PC-3 (cell line): ENCODE results near the gene ARV1. TPM values are rescaled to one million over a fixed set of nuclear protein-coding genes. Genes with fewer than 3 reads are reported as not detected.
"Not testable (repeated sequence)": the region's sequence is repeated elsewhere in the genome, so short reads cannot be mapped to it uniquely, and the experiment has no call there.

ENCODE experiments used
- ATAC-seq: fragments of 200-7000 bp; cut with Tn5 transposase; 2 replicates; pipeline ENCODE4 v1.9.1; 2020; ENCODE audit warnings: mild to moderate bottlenecking, moderate library complexity
- BruUV-seq: library from RNA; stranded (reverse); fragments of 400-500 nt; replicated peaks from 2 replicates; lab custom pipeline; 2021; lab: Mats Ljungman, UMichigan
- CTCF ChIA-PET: fragments of 300-600 bp; sonication (Branson Sonifier 250); formaldehyde crosslinking; loops from one replicate; lab custom pipeline; 2022; ENCODE audit warnings: antibody characterized with exemption; lab: Charles Lee
- POLR2A ChIA-PET: fragments of 300-600 bp; sonication (Branson Sonifier 250); formaldehyde crosslinking; loops from one replicate; lab custom pipeline; 2022; ENCODE audit warnings: antibody characterized with exemption; ENCODE audit not compliant: unreplicated experiment; lab: Charles Lee
- DNase-seq: peaks from one replicate; pipeline ENCODE4 v3.0.0-alpha.2; 2015
- H2AFZ ChIP-seq: fragments of 300-600 bp; sonication (generic); 2 replicates; pipeline ENCODE4 v1.6.0; 2016; ENCODE audit warnings: antibody characterized with exemption, low read length
- H3F3A ChIP-seq: fragments of 300-600 bp; sonication (generic); one replicate; pipeline ENCODE4 v1.6.0; 2017; ENCODE audit warnings: antibody characterized with exemption, low read length, control low read depth, mild to moderate bottlenecking; ENCODE audit not compliant: unreplicated experiment
- H3K27ac ChIP-seq: fragments of 300-600 bp; sonication (generic); 2 replicates; pipeline ENCODE4 v1.5.1; 2016; ENCODE audit warnings: mild to moderate bottlenecking, low read length
- H3K27me3 ChIP-seq: fragments of 300-600 bp; sonication (generic); 2 replicates; pipeline ENCODE4 v1.6.1; 2016; ENCODE audit warnings: low read length, mixed read lengths
- H3K36me3 ChIP-seq: fragments of 300-600 bp; sonication (generic); 2 replicates; pipeline ENCODE4 v1.6.1; 2016; ENCODE audit warnings: low read depth, mixed run types, low read length, mixed read lengths
- H3K4me1 ChIP-seq: fragments of 300-600 bp; sonication (generic); 2 replicates; pipeline ENCODE4 v1.5.1; 2016; ENCODE audit warnings: low read length; ENCODE audit not compliant: insufficient read depth
- H3K4me2 ChIP-seq: fragments of 300-600 bp; sonication (generic); 2 replicates; pipeline ENCODE4 v1.6.0; 2016; ENCODE audit warnings: low read length
- H3K4me3 ChIP-seq: fragments of 300-600 bp; sonication (generic); 2 replicates; pipeline ENCODE4 v1.5.1; 2016; ENCODE audit warnings: mild to moderate bottlenecking, low read length, mixed read lengths
- H3K79me2 ChIP-seq: fragments of 300-600 bp; sonication (generic); 2 replicates; pipeline ENCODE4 v1.6.1; 2017; ENCODE audit warnings: low read length, mixed read lengths
- H3K9ac ChIP-seq: fragments of 300-600 bp; sonication (generic); 2 replicates; pipeline ENCODE4 v1.6.0; 2016; ENCODE audit warnings: mild to moderate bottlenecking, low read length
- H3K9me2 ChIP-seq: fragments of 300-600 bp; sonication (generic); replicated peaks from 2 replicates; pipeline ENCODE4 v1.6.1; 2016; ENCODE audit warnings: mixed run types, low read length, mixed read lengths
- H3K9me3 ChIP-seq: fragments of 300-600 bp; sonication (generic); 2 replicates; pipeline ENCODE4 v1.6.1; 2016; ENCODE audit warnings: low read length, mixed read lengths
- H4K20me1 ChIP-seq: fragments of 300-600 bp; sonication (generic); 2 replicates; pipeline ENCODE4 v1.6.1; 2016; ENCODE audit warnings: low read length, mixed read lengths
- EZH2 ChIP-seq: fragments of 300-600 bp; sonication (generic); IDR thresholded peaks from one replicate; pipeline ENCODE4 v1.6.1; 2017; ENCODE audit warnings: antibody characterized with exemption, mild to moderate bottlenecking, low read length; ENCODE audit not compliant: unreplicated experiment
- EZH2phosphoT487 ChIP-seq: fragments of 300-600 bp; sonication (generic); IDR thresholded peaks from 2 replicates; pipeline ENCODE4 v1.6.1; 2018; ENCODE audit warnings: mild to moderate bottlenecking, antibody characterized with exemption, low read length, borderline replicate concordance
- intact Hi-C: fragments of 100-400 bp; cut with micrococcal nuclease; formaldehyde crosslinking; loops from 2 replicates; pipeline ENCODE4 v1.9.0; 2023
- total RNA-seq: library from RNA; depleted of rRNA; stranded (reverse); fragments of >200 nt; gene quantifications from 2 replicates; pipeline ENCODE4 v1.2.3, GENCODE V29; 2014
- TF ChIP-seq, protein P1 (sequence below): fragments of 300-600 bp; sonication (generic); conservative IDR thresholded peaks from 2 replicates; pipeline ENCODE4 v1.5.1; 2017; ENCODE audit warnings: antibody characterized with exemption, low read depth, mild to moderate bottlenecking, low read length

The ARV1 gene
- total RNA-seq, 1 experiment from 2014 or later = 30.6 TPM

DNA sequence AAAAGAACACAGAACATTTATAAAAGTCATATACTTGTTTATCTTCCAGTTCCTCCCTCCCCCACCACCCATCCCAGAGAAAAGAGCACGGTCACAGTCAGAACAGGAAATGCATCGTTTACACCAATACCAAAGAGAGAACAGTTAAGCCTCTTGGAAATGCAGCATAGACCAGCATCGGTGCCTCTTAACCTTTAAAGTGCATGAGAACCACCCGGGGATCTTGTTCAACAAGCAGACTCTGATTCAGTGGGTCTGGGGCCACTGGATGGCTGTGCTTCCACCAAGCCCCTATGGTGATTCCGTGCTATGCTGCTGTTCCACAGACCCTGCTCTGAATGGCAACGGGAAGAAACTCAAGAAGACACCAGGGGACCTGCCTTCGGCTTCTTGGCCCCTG is 41.9 kb downstream of the ARV1 start:
- Histone ChIP-seq H3K9me3 (no peaks in the 10 kb centered on the region), H3K27ac (no peak overlapping the region), H3K9me2 (no peaks in the 10 kb centered on the region), H3F3A (no peaks in the 10 kb centered on the region), H3K4me3 (no peak overlapping the region), H3K27me3 (no peaks in the 10 kb centered on the region), H3K79me2 (no peaks in the 10 kb centered on the region), H3K4me2 (peak overlapping the region; percentile 70), H3K36me3 (no peaks in the 10 kb centered on the region), H2AFZ (peak overlapping the region; percentile 36; the same call in 1 of the 2 replicates), H3K4me1 (peaks cover 17% of the 10 kb centered on the region), H3K9ac (no peak overlapping the region), H4K20me1 (no peaks in the 10 kb centered on the region)
- intact Hi-C loops = no loop called here
- CTCF ChIA-PET = no interaction called here
- DNase-seq = no peak
- ATAC-seq = no peak
- TF ChIP-seq EZH2 = no peak
- TF ChIP-seq, protein P1, sequence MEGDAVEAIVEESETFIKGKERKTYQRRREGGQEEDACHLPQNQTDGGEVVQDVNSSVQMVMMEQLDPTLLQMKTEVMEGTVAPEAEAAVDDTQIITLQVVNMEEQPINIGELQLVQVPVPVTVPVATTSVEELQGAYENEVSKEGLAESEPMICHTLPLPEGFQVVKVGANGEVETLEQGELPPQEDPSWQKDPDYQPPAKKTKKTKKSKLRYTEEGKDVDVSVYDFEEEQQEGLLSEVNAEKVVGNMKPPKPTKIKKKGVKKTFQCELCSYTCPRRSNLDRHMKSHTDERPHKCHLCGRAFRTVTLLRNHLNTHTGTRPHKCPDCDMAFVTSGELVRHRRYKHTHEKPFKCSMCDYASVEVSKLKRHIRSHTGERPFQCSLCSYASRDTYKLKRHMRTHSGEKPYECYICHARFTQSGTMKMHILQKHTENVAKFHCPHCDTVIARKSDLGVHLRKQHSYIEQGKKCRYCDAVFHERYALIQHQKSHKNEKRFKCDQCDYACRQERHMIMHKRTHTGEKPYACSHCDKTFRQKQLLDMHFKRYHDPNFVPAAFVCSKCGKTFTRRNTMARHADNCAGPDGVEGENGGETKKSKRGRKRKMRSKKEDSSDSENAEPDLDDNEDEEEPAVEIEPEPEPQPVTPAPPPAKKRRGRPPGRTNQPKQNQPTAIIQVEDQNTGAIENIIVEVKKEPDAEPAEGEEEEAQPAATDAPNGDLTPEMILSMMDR = no peak
- no peak for TF ChIP-seq EZH2phosphoT487
- POLR2A ChIA-PET = no interaction called here
- no TSS peak for BruUV-seq

DNA sequence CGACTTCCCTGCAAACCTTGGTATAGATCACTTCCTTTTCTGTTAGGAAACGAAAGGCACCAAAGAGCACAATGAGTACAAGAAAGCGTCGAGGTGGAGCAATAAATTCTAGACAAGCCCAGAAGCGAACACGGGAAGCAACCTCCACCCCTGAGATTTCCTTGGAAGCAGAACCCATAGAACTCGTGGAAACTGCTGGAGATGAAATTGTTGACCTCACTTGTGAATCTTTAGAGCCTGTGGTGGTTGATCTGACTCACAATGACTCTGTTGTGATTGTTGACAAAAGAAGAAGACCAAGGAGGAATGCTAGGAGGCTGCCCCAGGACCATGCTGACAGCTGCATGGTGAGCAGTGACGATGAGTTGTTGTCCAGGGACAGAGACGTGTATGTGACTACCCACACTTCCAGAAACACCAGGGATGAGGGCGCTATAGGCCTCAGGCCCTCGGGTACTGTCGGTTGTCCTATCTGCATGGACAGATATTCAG is 42.7 kb downstream of the ARV1 start:
- DNase-seq (peak; percentile 55), ATAC-seq (peak; percentile 37)
- ChIA-PET CTCF (no interaction called here), POLR2A (no interaction called here)
- Histone ChIP-seq H3K36me3 (no peaks in the 10 kb centered on the region), H3K79me2 (no peaks in the 10 kb centered on the region), H2AFZ (no peak overlapping the region), H3K4me3 (no peak overlapping the region), H3K27me3 (no peaks in the 10 kb centered on the region), H3K9me2 (no peaks in the 10 kb centered on the region), H3K27ac (no peak overlapping the region), H3K4me2 (no peak overlapping the region), H4K20me1 (no peaks in the 10 kb centered on the region), H3K9ac (no peak overlapping the region), H3K9me3 (no peaks in the 10 kb centered on the region), H3K4me1 (peaks cover 17% of the 10 kb centered on the region), H3F3A (no peaks in the 10 kb centered on the region)
- intact Hi-C loops = no loop called here
- BruUV-seq = no TSS peak
- TF ChIP-seq EZH2 (no peak), EZH2phosphoT487 (no peak)
- TF ChIP-seq, protein P1 = no peak

DNA sequence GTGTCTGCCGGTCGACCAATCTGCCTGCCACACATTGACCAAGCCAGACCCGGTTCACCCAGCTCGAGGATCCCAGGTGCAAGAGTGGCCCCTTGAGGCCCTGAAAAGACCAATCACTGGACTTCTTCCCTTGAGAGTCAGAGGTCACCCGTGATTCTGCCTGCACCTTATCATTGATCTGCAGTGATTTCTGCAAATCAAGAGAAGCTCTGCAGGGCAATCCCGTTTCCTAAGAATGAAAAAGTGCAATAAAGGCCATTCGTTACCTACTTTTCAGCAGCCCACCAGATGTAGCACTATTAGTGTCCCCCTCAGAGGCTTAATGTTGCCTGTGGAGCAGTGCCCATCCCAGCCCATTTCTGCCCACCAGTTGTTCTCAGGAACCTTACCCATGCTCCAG is 43.6 kb downstream of the ARV1 start:
- BruUV-seq, H3K27me3 ChIP-seq, H3K9ac ChIP-seq, H3K9me2 ChIP-seq, H2AFZ ChIP-seq, intact Hi-C loops, H3K4me2 ChIP-seq, ATAC-seq, H3F3A ChIP-seq, POLR2A ChIA-PET, H3K4me3 ChIP-seq, H3K79me2 ChIP-seq, H3K27ac ChIP-seq, H3K9me3 ChIP-seq, H3K36me3 ChIP-seq, H4K20me1 ChIP-seq, CTCF ChIA-PET, DNase-seq: not testable (repeated sequence)
- peaks cover 17% of the 10 kb centered on the region for H3K4me1 ChIP-seq
